ENCODE measurements around the gene EXOC8.

DNA sequence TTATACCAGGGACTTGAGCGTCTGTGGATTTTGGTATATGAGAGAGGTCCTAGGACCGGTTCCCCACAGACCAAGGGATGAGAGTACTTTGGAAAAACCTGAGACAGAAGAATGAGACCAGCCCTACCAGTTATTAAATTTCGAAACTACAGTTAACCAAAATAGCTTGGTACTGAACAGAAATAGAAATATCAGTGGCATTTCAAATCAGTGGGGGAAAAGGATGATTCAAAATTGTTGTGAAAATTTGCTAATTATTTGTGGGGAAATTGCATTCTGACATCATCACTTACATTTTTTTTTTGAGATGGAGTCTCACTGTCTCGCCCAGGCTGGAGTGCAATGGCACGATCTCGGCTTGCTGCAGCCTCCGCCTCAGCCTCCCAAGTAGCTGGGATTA is 8.2 kb downstream of the EXOC8 start:
- TF ChIP-seq JUN (IDR thresholded peaks at IDR 0.05; ENCODE audit: borderline replicate concordance, low read depth, low read length) (no peak), JUN (CRISPR knock-in tag; IDR thresholded peaks at IDR 0.05; ENCODE audit: borderline replicate concordance) (no peak), RCOR1 (IDR thresholded peaks at IDR 0.05; ENCODE audit: borderline replicate concordance in 1 of 2, low read depth in 2 of 2, low read length in 2 of 2) (no peak), POLR2AphosphoS5 (IDR thresholded peaks at IDR 0.05; ENCODE audit: control insufficient read depth, insufficient read depth, low read depth, low read length) (no peak), ZBTB1 (CRISPR knock-in tag; IDR thresholded peaks at IDR 0.05; ENCODE audit: borderline replicate concordance, low read depth) (no peak), FOXM1 (IDR thresholded peaks at IDR 0.05; ENCODE audit: low read depth) (no peak), FOXM1 (CRISPR knock-in tag; IDR thresholded peaks at IDR 0.05; ENCODE audit: low read depth) (no peak), SMARCA5 (IDR thresholded peaks at IDR 0.05) (no peak), YBX1 (IDR thresholded peaks at IDR 0.05) (no peak), ZNF639 (CRISPR knock-in tag; conservative IDR thresholded peaks at IDR 0.05 in 1 of 2, IDR thresholded peaks at IDR 0.05 in 1 of 2) (no peak), MYBL2 (IDR thresholded peaks at IDR 0.05; ENCODE audit: low read depth) (no peak), MYBL2 (CRISPR knock-in tag; IDR thresholded peaks at IDR 0.05; ENCODE audit: borderline replicate concordance) (no peak), REST (IDR thresholded peaks at IDR 0.05; ENCODE audit: borderline replicate concordance) (no peak), REST (CRISPR knock-in tag; IDR thresholded peaks at IDR 0.05; ENCODE audit: low read depth) (no peak)
- TF ChIP-seq, protein P1, sequence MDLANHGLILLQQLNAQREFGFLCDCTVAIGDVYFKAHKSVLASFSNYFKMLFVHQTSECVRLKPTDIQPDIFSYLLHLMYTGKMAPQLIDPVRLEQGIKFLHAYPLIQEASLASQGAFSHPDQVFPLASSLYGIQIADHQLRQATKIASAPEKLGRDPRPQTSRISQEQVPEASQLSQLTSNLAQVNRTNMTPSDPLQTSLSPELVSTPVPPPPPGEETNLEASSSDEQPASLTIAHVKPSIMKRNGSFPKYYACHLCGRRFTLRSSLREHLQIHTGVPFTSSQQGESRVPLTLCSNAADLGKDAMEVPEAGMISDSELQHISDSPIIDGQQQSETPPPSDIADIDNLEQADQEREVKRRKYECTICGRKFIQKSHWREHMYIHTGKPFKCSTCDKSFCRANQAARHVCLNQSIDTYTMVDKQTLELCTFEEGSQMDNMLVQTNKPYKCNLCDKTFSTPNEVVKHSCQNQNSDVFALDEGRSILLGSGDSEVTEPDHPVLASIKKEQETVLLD (IDR thresholded peaks at IDR 0.05) = no peak
- TF ChIP-seq, protein P2, sequence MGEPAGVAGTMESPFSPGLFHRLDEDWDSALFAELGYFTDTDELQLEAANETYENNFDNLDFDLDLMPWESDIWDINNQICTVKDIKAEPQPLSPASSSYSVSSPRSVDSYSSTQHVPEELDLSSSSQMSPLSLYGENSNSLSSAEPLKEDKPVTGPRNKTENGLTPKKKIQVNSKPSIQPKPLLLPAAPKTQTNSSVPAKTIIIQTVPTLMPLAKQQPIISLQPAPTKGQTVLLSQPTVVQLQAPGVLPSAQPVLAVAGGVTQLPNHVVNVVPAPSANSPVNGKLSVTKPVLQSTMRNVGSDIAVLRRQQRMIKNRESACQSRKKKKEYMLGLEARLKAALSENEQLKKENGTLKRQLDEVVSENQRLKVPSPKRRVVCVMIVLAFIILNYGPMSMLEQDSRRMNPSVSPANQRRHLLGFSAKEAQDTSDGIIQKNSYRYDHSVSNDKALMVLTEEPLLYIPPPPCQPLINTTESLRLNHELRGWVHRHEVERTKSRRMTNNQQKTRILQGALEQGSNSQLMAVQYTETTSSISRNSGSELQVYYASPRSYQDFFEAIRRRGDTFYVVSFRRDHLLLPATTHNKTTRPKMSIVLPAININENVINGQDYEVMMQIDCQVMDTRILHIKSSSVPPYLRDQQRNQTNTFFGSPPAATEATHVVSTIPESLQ (CRISPR knock-in tag; IDR thresholded peaks at IDR 0.05) = no peak
- TF ChIP-seq, protein P3, sequence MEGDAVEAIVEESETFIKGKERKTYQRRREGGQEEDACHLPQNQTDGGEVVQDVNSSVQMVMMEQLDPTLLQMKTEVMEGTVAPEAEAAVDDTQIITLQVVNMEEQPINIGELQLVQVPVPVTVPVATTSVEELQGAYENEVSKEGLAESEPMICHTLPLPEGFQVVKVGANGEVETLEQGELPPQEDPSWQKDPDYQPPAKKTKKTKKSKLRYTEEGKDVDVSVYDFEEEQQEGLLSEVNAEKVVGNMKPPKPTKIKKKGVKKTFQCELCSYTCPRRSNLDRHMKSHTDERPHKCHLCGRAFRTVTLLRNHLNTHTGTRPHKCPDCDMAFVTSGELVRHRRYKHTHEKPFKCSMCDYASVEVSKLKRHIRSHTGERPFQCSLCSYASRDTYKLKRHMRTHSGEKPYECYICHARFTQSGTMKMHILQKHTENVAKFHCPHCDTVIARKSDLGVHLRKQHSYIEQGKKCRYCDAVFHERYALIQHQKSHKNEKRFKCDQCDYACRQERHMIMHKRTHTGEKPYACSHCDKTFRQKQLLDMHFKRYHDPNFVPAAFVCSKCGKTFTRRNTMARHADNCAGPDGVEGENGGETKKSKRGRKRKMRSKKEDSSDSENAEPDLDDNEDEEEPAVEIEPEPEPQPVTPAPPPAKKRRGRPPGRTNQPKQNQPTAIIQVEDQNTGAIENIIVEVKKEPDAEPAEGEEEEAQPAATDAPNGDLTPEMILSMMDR (IDR thresholded peaks at IDR 0.05 in 2 of 3, conservative IDR thresholded peaks at IDR 0.05 in 1 of 3; ENCODE audit: insufficient read depth in 2 of 3, low read depth in 1 of 3, low read length in 3 of 3) = no peak
- TF ChIP-seq, protein P4, sequence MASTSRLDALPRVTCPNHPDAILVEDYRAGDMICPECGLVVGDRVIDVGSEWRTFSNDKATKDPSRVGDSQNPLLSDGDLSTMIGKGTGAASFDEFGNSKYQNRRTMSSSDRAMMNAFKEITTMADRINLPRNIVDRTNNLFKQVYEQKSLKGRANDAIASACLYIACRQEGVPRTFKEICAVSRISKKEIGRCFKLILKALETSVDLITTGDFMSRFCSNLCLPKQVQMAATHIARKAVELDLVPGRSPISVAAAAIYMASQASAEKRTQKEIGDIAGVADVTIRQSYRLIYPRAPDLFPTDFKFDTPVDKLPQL (IDR thresholded peaks at IDR 0.05; ENCODE audit: extremely low read depth, insufficient read length) = no peak
